ENCODE results near the gene SEMA5A. TPM values are rescaled to one million over a fixed set of nuclear protein-coding genes. Genes with fewer than 3 reads are reported as not detected.

The SEMA5A gene
- total RNA-seq, 1 experiment from 2014 or later, result 9.3 TPM

DNA sequence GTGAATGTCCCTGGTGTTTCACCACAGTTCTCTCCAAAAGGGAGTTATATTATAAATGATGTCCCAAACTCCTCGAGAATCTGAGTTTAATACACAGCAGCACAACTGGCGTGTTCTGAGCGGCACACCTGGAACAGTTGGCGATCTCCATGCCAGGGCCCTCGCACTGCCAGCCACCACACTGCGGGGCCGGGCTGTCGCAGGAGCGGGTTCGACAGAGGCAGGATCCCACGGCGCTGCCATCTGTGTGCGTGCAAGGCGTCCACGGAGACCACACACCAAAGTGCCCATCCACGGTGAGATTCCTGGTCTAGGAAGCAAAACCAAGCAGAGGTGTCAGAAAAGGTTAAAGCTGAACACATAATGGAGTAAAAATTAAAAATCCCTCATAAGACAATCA is 423.3 kb downstream of the SEMA5A start (continued):
- TF ChIP-seq, protein P1, sequence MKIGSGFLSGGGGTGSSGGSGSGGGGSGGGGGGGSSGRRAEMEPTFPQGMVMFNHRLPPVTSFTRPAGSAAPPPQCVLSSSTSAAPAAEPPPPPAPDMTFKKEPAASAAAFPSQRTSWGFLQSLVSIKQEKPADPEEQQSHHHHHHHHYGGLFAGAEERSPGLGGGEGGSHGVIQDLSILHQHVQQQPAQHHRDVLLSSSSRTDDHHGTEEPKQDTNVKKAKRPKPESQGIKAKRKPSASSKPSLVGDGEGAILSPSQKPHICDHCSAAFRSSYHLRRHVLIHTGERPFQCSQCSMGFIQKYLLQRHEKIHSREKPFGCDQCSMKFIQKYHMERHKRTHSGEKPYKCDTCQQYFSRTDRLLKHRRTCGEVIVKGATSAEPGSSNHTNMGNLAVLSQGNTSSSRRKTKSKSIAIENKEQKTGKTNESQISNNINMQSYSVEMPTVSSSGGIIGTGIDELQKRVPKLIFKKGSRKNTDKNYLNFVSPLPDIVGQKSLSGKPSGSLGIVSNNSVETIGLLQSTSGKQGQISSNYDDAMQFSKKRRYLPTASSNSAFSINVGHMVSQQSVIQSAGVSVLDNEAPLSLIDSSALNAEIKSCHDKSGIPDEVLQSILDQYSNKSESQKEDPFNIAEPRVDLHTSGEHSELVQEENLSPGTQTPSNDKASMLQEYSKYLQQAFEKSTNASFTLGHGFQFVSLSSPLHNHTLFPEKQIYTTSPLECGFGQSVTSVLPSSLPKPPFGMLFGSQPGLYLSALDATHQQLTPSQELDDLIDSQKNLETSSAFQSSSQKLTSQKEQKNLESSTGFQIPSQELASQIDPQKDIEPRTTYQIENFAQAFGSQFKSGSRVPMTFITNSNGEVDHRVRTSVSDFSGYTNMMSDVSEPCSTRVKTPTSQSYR (CRISPR knock-in tag; IDR thresholded peaks at IDR 0.05), result no peak
- TF ChIP-seq FOXK1 (CRISPR knock-in tag; IDR thresholded peaks at IDR 0.05) (no peak), TEAD4 (CRISPR knock-in tag; IDR thresholded peaks at IDR 0.05) (no peak), ZBTB21 (CRISPR knock-in tag; IDR thresholded peaks at IDR 0.05; ENCODE audit: borderline replicate concordance) (no peak)
- TF ChIP-seq, protein P2, sequence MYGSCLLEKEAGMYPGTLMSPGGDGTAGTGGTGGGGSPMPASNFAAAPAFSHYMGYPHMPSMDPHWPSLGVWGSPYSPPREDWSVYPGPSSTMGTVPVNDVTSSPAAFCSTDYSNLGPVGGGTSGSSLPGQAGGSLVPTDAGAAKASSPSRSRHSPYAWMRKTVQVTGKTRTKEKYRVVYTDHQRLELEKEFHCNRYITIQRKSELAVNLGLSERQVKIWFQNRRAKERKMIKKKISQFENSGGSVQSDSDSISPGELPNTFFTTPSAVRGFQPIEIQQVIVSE (CRISPR knock-in tag; IDR thresholded peaks at IDR 0.05; ENCODE audit: borderline replicate concordance), result no peak
- TF ChIP-seq, protein P3, sequence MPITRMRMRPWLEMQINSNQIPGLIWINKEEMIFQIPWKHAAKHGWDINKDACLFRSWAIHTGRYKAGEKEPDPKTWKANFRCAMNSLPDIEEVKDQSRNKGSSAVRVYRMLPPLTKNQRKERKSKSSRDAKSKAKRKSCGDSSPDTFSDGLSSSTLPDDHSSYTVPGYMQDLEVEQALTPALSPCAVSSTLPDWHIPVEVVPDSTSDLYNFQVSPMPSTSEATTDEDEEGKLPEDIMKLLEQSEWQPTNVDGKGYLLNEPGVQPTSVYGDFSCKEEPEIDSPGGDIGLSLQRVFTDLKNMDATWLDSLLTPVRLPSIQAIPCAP (CRISPR knock-in tag; IDR thresholded peaks at IDR 0.05), result no peak
- TF ChIP-seq, protein P4, sequence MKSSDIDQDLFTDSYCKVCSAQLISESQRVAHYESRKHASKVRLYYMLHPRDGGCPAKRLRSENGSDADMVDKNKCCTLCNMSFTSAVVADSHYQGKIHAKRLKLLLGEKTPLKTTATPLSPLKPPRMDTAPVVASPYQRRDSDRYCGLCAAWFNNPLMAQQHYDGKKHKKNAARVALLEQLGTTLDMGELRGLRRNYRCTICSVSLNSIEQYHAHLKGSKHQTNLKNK (CRISPR knock-in tag; IDR thresholded peaks at IDR 0.05), result no peak
- TF ChIP-seq, protein P5, sequence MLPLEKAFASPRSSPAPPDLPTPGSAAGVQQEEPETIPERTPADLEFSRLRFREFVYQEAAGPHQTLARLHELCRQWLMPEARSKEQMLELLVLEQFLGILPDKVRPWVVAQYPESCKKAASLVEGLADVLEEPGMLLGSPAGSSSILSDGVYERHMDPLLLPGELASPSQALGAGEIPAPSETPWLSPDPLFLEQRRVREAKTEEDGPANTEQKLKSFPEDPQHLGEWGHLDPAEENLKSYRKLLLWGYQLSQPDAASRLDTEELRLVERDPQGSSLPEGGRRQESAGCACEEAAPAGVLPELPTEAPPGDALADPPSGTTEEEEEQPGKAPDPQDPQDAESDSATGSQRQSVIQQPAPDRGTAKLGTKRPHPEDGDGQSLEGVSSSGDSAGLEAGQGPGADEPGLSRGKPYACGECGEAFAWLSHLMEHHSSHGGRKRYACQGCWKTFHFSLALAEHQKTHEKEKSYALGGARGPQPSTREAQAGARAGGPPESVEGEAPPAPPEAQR (CRISPR knock-in tag; IDR thresholded peaks at IDR 0.05), result no peak
- TF ChIP-seq, protein P6, sequence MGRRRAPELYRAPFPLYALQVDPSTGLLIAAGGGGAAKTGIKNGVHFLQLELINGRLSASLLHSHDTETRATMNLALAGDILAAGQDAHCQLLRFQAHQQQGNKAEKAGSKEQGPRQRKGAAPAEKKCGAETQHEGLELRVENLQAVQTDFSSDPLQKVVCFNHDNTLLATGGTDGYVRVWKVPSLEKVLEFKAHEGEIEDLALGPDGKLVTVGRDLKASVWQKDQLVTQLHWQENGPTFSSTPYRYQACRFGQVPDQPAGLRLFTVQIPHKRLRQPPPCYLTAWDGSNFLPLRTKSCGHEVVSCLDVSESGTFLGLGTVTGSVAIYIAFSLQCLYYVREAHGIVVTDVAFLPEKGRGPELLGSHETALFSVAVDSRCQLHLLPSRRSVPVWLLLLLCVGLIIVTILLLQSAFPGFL (CRISPR knock-in tag; IDR thresholded peaks at IDR 0.05; ENCODE audit: borderline replicate concordance), result no peak

DNA sequence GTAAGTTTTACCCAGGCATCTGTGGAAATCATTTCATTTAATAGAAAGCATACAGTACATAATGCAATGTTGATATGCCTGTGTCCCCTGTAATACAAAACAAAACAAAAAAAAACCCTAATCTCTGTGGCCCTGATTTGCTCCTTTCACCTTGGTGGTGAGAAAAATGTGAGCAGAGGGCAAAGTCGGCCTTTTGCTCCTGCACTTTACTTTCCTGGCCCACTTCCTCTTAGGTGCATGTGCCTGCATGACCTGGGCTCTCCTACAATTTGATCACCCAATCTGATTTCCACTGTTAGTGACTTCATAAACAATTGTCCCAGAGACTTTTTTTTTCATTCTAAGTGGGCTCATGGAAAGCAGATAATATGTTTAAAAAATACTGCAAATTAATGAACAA is 424.3 kb downstream of the SEMA5A start:
- Mint-ChIP-seq H3K4me1 (no peaks in the 10 kb centered on the region), H3K4me3 (no peak overlapping the region), H3K9me3 (no peaks in the 10 kb centered on the region), H3K27ac (no peak overlapping the region), H3K36me3 (no peaks in the 10 kb centered on the region), H3K27me3 (ENCODE audit: low read depth) (no peaks in the 10 kb centered on the region)
- DNase-seq (ENCODE audit: low spot score) (no peak), ATAC-seq (no peak)
- TF ChIP-seq, protein P7, sequence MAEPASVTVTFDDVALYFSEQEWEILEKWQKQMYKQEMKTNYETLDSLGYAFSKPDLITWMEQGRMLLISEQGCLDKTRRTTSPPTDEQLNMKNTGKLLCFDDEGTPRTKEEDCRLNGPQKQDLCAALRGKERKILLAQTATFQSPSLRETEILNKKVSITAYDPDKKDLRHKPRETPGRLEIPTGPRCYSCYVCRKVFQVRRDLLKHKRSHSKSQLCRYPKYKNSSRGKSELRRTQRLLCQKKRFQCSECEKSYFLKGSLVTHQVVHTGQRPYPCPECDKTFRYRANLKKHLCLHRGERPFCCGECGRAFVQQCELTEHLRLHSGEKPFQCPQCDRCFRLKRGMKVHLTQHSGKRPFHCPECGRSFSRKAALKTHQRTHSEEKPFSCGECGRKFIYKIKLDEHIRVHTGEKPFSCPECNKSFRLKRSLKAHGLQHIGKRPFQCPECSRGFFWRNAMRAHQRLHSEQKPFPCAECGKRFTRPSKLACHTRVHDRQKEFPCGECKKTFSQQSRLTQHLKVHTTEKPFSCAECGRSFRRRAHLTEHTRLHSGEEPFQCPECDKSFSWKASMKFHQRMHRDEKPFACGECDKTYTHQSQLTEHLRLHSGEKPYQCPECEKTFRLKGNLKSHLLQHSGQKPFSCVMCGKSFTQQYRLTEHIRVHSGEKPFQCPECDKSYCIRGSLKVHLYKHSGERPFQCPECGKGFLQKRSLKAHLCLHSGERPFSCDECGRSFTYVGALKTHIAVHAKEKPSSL (CRISPR knock-in tag; conservative IDR thresholded peaks at IDR 0.05), result no peak
- no peak for TF ChIP-seq MYBL2 (CRISPR knock-in tag; IDR thresholded peaks at IDR 0.05)
- TF ChIP-seq, protein P8, sequence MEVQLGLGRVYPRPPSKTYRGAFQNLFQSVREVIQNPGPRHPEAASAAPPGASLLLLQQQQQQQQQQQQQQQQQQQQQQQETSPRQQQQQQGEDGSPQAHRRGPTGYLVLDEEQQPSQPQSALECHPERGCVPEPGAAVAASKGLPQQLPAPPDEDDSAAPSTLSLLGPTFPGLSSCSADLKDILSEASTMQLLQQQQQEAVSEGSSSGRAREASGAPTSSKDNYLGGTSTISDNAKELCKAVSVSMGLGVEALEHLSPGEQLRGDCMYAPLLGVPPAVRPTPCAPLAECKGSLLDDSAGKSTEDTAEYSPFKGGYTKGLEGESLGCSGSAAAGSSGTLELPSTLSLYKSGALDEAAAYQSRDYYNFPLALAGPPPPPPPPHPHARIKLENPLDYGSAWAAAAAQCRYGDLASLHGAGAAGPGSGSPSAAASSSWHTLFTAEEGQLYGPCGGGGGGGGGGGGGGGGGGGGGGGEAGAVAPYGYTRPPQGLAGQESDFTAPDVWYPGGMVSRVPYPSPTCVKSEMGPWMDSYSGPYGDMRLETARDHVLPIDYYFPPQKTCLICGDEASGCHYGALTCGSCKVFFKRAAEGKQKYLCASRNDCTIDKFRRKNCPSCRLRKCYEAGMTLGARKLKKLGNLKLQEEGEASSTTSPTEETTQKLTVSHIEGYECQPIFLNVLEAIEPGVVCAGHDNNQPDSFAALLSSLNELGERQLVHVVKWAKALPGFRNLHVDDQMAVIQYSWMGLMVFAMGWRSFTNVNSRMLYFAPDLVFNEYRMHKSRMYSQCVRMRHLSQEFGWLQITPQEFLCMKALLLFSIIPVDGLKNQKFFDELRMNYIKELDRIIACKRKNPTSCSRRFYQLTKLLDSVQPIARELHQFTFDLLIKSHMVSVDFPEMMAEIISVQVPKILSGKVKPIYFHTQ (CRISPR knock-in tag; IDR thresholded peaks at IDR 0.05), result no peak
- TF ChIP-seq NR1H2 (CRISPR knock-in tag; IDR thresholded peaks at IDR 0.05), result no peak
- TF ChIP-seq, protein P9, sequence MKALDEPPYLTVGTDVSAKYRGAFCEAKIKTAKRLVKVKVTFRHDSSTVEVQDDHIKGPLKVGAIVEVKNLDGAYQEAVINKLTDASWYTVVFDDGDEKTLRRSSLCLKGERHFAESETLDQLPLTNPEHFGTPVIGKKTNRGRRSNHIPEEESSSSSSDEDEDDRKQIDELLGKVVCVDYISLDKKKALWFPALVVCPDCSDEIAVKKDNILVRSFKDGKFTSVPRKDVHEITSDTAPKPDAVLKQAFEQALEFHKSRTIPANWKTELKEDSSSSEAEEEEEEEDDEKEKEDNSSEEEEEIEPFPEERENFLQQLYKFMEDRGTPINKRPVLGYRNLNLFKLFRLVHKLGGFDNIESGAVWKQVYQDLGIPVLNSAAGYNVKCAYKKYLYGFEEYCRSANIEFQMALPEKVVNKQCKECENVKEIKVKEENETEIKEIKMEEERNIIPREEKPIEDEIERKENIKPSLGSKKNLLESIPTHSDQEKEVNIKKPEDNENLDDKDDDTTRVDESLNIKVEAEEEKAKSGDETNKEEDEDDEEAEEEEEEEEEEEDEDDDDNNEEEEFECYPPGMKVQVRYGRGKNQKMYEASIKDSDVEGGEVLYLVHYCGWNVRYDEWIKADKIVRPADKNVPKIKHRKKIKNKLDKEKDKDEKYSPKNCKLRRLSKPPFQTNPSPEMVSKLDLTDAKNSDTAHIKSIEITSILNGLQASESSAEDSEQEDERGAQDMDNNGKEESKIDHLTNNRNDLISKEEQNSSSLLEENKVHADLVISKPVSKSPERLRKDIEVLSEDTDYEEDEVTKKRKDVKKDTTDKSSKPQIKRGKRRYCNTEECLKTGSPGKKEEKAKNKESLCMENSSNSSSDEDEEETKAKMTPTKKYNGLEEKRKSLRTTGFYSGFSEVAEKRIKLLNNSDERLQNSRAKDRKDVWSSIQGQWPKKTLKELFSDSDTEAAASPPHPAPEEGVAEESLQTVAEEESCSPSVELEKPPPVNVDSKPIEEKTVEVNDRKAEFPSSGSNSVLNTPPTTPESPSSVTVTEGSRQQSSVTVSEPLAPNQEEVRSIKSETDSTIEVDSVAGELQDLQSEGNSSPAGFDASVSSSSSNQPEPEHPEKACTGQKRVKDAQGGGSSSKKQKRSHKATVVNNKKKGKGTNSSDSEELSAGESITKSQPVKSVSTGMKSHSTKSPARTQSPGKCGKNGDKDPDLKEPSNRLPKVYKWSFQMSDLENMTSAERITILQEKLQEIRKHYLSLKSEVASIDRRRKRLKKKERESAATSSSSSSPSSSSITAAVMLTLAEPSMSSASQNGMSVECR (CRISPR knock-in tag; IDR thresholded peaks at IDR 0.05; ENCODE audit: borderline replicate concordance), result no peak
- TF ChIP-seq NFYB (CRISPR knock-in tag; conservative IDR thresholded peaks at IDR 0.05; ENCODE audit: low read depth), result no peak
- TF ChIP-seq OVOL2 (CRISPR knock-in tag; IDR thresholded peaks at IDR 0.05; ENCODE audit: borderline replicate concordance), result no peak
- TF ChIP-seq FOXP1 (CRISPR knock-in tag; IDR thresholded peaks at IDR 0.05; ENCODE audit: borderline replicate concordance), result no peak
- ChIA-PET CTCF (no interaction called here), POLR2A (no interaction called here)

Data from WTC11 (cell line).